ENCODE measurements around the gene COX15. TPM values are rescaled to one million over a fixed set of nuclear protein-coding genes. Genes with fewer than 3 reads are reported as not detected.

COX15 gene
- total and polyA plus RNA-seq, 2 of the 8 experiments (the other 6 are each of a cell fraction or from before 2014, with no cell fraction given), result 17.5 to 36.6 TPM

DNA sequence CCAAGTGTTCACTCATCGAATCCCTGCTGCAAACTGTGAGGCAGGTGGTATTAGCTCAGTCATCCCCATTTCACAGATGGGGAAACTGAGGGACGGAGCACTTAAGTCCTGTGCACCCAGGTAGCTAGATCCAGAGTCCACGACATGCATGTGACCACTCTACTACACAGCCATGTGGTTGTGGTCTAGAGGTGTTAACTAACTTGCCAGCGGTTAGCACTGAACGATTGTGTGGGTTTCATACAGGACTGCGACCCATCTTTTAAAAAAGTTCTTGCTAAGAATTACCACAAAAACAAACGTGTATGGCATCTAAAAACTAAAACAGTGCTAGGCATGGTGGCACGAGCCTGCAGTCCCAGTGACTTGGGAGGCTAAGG lies 34.4 kb upstream of the COX15 start:
- Histone ChIP-seq H3K14ac (ENCODE audit: insufficient read length) (no peak overlapping the region), H3K18ac (ENCODE audit: extremely low read depth, low read length) (no peak overlapping the region), H3K9me3 (ENCODE audit: insufficient read depth in 2 of 2, low read depth in 1 of 2, low read length in 1 of 2) (no peaks in the 10 kb centered on the region), H3K23ac (ENCODE audit: insufficient read length) (no peak overlapping the region), H3K27ac (ENCODE audit: low read depth, low read length) (no peak overlapping the region), H3K4ac (replicated peaks; ENCODE audit: insufficient read length, low read depth, low read length) (no peak overlapping the region), H3K23me2 (ENCODE audit: low read depth, low read length) (no peaks in the 10 kb centered on the region), H3K4me1 (replicated peaks in 1 of 4; ENCODE audit: control insufficient read depth in 3 of 4, insufficient read depth in 4 of 4, low read length in 3 of 4) (no peaks in the 10 kb centered on the region), H2BK120ac (replicated peaks; ENCODE audit: low read depth, low read length) (no peak overlapping the region), H4K20me1 (replicated peaks in 1 of 2; ENCODE audit: control insufficient read depth in 1 of 2, insufficient read depth in 2 of 2, low read length in 2 of 2) (no peaks in the 10 kb centered on the region), H2BK20ac (ENCODE audit: low read length) (no peak overlapping the region), H4K91ac (replicated peaks; ENCODE audit: insufficient read length, low read length) (no peak overlapping the region), H3K79me2 (ENCODE audit: control insufficient read depth in 1 of 2, insufficient read depth in 2 of 2, low read length in 2 of 2) (no peaks in the 10 kb centered on the region), H3K36me3 (ENCODE audit: control insufficient read depth in 2 of 4, insufficient read depth in 4 of 4, low read length in 3 of 4) (no peaks in the 10 kb centered on the region), H3K56ac (replicated peaks; ENCODE audit: insufficient read length, low read depth, low read length) (no peak overlapping the region), H2AK5ac (ENCODE audit: low read depth, low read length) (no peak overlapping the region), H3K4me3 (ENCODE audit: extremely low read depth in 1 of 4, insufficient read depth in 2 of 4, low read depth in 3 of 4, low read length in 4 of 4) (no peak overlapping the region), H2BK15ac (ENCODE audit: low read length) (no peak overlapping the region), H2BK5ac (ENCODE audit: low read depth, low read length) (no peak overlapping the region), H4K5ac (ENCODE audit: insufficient read length, low read depth, low read length) (no peak overlapping the region), H3K9ac (replicated peaks in 1 of 4; ENCODE audit: extremely low read depth in 1 of 4, low read depth in 3 of 4, low read length in 3 of 4) (no peak overlapping the region), H4K8ac (ENCODE audit: extremely low read depth, insufficient read depth, low read length) (no peak overlapping the region), H2BK12ac (ENCODE audit: low read depth, low read length) (no peak overlapping the region), H2AFZ (ENCODE audit: low read length) (no peak overlapping the region), H3K79me1 (ENCODE audit: low read depth, low read length) (no peaks in the 10 kb centered on the region), H3K27me3 (replicated peaks in 1 of 4; ENCODE audit: control insufficient read depth in 3 of 4, extremely low read depth in 1 of 4, insufficient read depth in 3 of 4, low read length in 3 of 4) (no peaks in the 10 kb centered on the region), H3K4me2 (ENCODE audit: insufficient read depth in 1 of 2, low read depth in 2 of 2, low read length in 2 of 2) (no peak overlapping the region)
- 75% methylated on average over 8 of the region's 8 CpGs; no CpG with 5 or more reads in 1 of the 2 experiments for WGBS, 2 experiments (ENCODE audit: extremely low coverage in 1 of 2, insufficient coverage in 1 of 2, insufficient read length in 1 of 2, insufficient replicate concordance in 2 of 2, low coverage in 1 of 2, low lambda C conversion rate in 2 of 2, missing lambda C conversion rate in 1 of 2)
- CTCF ChIA-PET (ENCODE audit: partially characterized antibody), result no interaction called here
- no peak for DNase-seq (ENCODE audit: low read depth in 1 of 2, low spot score in 2 of 2)
- POLR2A ChIA-PET (ENCODE audit: partially characterized antibody), result interaction anchor here (2.6 kb wide), 1 partner anchor 34 kb away, joined by 8 read pairs; the partner anchor contains the start of genes COX15 and CUTC
- no peak for FAIRE-seq
- TF ChIP-seq SAP30 (IDR thresholded peaks at IDR 0.05; ENCODE audit: insufficient read depth, insufficient replicate concordance, low read length) (no peak), SIX5 (IDR thresholded peaks at IDR 0.05; ENCODE audit: low read depth, low read length) (no peak), SIN3A (conservative IDR thresholded peaks at IDR 0.05 in 1 of 2, IDR thresholded peaks at IDR 0.05 in 1 of 2; ENCODE audit: low read depth in 1 of 2, low read length in 2 of 2) (no peak), KDM5A (IDR thresholded peaks at IDR 0.05; ENCODE audit: low read length) (no peak), RAD21 (IDR thresholded peaks at IDR 0.05 in 1 of 2, conservative IDR thresholded peaks at IDR 0.05 in 1 of 2; ENCODE audit: low read depth in 2 of 2, low read length in 2 of 2) (no peak), GTF2F1 (IDR thresholded peaks at IDR 0.05; ENCODE audit: borderline replicate concordance, low read depth, low read length) (no peak), RFX5 (IDR thresholded peaks at IDR 0.05; ENCODE audit: borderline replicate concordance, low read depth, low read length) (no peak), TEAD4 (IDR thresholded peaks at IDR 0.05; ENCODE audit: low read depth, low read length) (no peak), HDAC6 (IDR thresholded peaks at IDR 0.05; ENCODE audit: low read depth, low read length) (no peak)
- TF ChIP-seq, protein P1, sequence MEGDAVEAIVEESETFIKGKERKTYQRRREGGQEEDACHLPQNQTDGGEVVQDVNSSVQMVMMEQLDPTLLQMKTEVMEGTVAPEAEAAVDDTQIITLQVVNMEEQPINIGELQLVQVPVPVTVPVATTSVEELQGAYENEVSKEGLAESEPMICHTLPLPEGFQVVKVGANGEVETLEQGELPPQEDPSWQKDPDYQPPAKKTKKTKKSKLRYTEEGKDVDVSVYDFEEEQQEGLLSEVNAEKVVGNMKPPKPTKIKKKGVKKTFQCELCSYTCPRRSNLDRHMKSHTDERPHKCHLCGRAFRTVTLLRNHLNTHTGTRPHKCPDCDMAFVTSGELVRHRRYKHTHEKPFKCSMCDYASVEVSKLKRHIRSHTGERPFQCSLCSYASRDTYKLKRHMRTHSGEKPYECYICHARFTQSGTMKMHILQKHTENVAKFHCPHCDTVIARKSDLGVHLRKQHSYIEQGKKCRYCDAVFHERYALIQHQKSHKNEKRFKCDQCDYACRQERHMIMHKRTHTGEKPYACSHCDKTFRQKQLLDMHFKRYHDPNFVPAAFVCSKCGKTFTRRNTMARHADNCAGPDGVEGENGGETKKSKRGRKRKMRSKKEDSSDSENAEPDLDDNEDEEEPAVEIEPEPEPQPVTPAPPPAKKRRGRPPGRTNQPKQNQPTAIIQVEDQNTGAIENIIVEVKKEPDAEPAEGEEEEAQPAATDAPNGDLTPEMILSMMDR (IDR thresholded peaks at IDR 0.05; ENCODE audit: control extremely low read depth in 1 of 3, insufficient read depth in 1 of 3, low read depth in 1 of 3, low read length in 3 of 3), result no peak
